Measurements from ENCODE around the gene SLC35F3. TPM values are rescaled to one million over a fixed set of nuclear protein-coding genes. Genes with fewer than 3 reads are reported as not detected.

The SLC35F3 gene
- total RNA-seq, 4 donors from 2014 or later = 1.7 TPM; not detected in 3

DNA sequence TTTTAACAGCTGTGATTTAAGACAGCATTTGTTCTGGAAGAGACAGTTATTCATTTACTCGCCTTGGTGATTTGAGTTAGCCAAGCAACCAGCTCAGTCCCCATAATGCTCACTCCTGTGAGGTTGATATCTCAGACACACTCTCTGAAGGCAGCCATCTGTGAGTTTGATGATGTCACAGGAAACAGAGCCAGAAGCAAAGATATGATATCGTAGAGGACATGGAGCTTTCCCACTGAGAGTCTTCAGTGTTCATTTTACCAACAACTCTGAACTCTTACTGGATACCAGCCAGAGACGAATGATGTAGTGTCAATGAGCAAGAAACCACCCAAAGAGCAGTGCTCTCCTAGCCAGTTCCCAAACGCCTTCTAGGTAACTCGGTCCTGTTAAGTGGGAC, 219.4 kb downstream of the SLC35F3 start:
- no peak for DNase-seq

DNA sequence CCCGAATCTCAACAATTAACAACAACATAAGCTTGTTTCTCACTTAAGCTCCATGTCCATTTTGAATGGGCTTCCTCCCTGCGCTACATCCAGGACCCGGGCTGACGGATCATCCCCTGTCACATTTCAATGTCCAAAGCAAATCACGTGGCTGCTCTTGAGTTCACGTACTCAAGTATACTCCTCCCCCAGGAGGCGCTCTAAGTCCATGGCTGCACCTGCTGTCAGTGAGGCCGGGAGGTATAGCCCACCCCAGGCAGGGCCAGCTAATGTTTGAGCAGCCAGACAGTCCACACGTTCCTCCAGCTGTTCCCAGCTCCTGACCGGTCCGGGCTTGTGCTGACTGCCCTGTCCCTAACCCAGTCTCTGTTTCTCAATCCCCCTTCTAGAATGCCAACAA, 220.8 kb downstream of the SLC35F3 start:
- Histone ChIP-seq H3K4me1 (no peaks in the 10 kb centered on the region), H3K27me3 (no peaks in the 10 kb centered on the region), H3K27ac (no peak overlapping the region), H3K4me3 (no peak overlapping the region), H3K9me3 (no peaks in the 10 kb centered on the region), H3K36me3 (no peaks in the 10 kb centered on the region)
- no peak for DNase-seq
- TF ChIP-seq, protein P1, sequence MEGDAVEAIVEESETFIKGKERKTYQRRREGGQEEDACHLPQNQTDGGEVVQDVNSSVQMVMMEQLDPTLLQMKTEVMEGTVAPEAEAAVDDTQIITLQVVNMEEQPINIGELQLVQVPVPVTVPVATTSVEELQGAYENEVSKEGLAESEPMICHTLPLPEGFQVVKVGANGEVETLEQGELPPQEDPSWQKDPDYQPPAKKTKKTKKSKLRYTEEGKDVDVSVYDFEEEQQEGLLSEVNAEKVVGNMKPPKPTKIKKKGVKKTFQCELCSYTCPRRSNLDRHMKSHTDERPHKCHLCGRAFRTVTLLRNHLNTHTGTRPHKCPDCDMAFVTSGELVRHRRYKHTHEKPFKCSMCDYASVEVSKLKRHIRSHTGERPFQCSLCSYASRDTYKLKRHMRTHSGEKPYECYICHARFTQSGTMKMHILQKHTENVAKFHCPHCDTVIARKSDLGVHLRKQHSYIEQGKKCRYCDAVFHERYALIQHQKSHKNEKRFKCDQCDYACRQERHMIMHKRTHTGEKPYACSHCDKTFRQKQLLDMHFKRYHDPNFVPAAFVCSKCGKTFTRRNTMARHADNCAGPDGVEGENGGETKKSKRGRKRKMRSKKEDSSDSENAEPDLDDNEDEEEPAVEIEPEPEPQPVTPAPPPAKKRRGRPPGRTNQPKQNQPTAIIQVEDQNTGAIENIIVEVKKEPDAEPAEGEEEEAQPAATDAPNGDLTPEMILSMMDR (IDR thresholded peaks at IDR 0.05) = no peak
- no peak for TF ChIP-seq POLR2A (IDR thresholded peaks at IDR 0.05)

More for the DNA sequence above, 219.4 kb downstream of the SLC35F3 start:
- H3K4me3 ChIP-seq = no peak overlapping the region
- no peak for TF ChIP-seq POLR2A (IDR thresholded peaks at IDR 0.05)
- TF ChIP-seq, protein P1 (IDR thresholded peaks at IDR 0.05) = no peak
- H3K4me1 ChIP-seq = no peaks in the 10 kb centered on the region
- H3K9me3 ChIP-seq = no peaks in the 10 kb centered on the region
- no peaks in the 10 kb centered on the region for H3K36me3 ChIP-seq
- H3K27me3 ChIP-seq = no peaks in the 10 kb centered on the region
- no peak overlapping the region for H3K27ac ChIP-seq

DNA sequence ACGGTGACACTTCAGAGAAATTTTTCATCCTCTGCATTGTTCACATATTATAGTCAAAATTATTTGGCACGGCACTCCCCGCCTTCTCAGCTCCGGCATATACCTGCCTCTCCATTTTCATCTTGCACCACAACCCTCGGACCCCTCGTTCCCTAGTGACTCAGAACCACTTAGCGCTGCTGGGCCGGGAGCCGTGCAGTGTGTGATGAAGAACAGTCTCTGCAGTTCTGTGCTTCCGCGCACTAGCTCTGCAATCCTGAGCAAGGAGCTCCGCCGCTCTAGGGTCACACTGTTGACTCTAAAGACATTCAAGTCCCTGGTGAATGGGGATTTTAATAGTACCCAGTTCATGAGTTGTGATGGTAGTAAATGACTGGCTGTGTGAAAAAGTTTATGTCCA, 221.2 kb downstream of the SLC35F3 start:
- no peak overlapping the region for H3K27ac ChIP-seq
- DNase-seq = no peak
- no peak for TF ChIP-seq POLR2A (IDR thresholded peaks at IDR 0.05)
- TF ChIP-seq, protein P1 (IDR thresholded peaks at IDR 0.05) = no peak
- no peaks in the 10 kb centered on the region for H3K9me3 ChIP-seq
- H3K27me3 ChIP-seq = no peaks in the 10 kb centered on the region
- no peaks in the 10 kb centered on the region for H3K4me1 ChIP-seq
- H3K4me3 ChIP-seq = no peak overlapping the region
- H3K36me3 ChIP-seq = no peaks in the 10 kb centered on the region

DNA sequence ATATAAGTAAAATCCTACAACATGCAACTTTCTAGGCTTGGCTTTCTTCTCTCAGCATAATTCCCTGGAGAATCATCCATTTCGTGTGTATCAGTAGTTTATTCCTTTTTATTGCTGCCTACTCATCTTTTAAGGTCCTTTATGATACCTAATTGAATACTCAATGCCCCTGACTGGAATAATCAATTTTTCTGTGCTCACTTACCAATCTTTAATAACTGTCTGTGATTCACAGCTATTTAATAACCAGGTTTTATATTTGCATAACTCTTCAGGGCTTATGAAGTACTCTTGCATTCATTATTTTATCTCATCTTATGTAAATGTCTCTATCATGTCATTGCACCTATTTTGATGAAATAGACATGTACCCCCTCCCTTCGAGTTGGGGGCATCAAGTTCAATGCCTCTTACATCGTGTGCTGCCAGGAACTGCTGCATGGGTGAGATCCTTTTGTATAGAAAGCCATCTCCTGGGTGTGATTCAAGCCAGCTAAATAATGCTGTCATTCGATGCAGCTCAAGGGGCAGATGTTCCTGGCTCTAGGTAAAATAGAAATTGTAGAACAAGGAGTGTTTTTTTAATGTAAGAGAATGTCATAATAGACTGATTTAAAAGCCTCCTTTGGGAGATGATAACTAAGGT, 222.7 kb downstream of the SLC35F3 start:
- Histone ChIP-seq H3K4me1 (no peaks in the 10 kb centered on the region), H3K27me3 (no peaks in the 10 kb centered on the region), H3K36me3 (no peaks in the 10 kb centered on the region), H3K4me3 (no peak overlapping the region), H3K9me3 (no peaks in the 10 kb centered on the region), H3K27ac (no peak overlapping the region)
- TF ChIP-seq POLR2A (IDR thresholded peaks at IDR 0.05) = no peak
- DNase-seq = no peak

DNA sequence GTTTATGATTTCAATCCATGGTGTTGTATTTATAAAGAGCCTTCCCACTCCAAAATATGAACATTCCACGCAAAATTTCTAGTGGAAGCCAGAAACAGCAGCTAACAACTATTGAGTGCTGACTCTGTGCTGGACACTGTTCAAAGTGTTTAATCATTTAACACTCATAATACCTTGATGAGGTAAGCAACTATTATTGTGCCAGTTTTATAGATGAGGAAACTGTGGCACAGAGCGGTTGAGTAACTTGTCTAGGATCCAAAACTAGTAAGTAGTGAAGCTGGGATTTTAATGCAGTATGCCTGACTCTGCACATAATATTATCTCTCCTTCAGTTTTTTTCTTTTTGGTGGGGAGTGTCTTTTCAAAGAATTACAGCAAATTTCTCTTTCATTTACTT, 228.3 kb downstream of the SLC35F3 start:
- DNase-seq = no peak
- no peaks in the 10 kb centered on the region for H3K9me3 ChIP-seq
- H3K36me3 ChIP-seq = no peaks in the 10 kb centered on the region
- H3K27ac ChIP-seq = no peak overlapping the region
- no peaks in the 10 kb centered on the region for H3K4me1 ChIP-seq
- no peak overlapping the region for H3K4me3 ChIP-seq
- no peaks in the 10 kb centered on the region for H3K27me3 ChIP-seq
- no peak for TF ChIP-seq POLR2A (IDR thresholded peaks at IDR 0.05)
- TF ChIP-seq, protein P1 (IDR thresholded peaks at IDR 0.05) = no peak

DNA sequence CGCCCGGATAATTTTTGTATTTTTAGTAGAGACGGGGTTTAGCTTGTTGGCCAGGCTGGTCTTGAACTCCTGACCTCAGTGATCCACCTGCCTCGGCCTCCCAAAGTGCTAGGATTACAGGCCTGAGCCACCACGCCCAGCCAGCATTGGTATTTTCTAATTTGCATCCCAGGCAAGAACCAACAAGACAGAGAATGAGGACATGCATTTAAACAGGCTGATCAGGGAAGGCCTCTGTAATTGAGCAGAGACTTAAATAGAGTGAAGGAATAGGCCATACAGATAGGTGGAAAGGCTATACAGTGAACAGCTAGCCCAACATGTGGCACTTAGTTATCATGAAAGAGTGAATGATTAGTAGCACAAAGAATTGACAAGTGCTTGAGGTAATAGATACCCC, 230.4 kb downstream of the SLC35F3 start:
- H3K9me3 ChIP-seq = no peaks in the 10 kb centered on the region
- no peaks in the 10 kb centered on the region for H3K36me3 ChIP-seq
- no peaks in the 10 kb centered on the region for H3K4me1 ChIP-seq
- H3K27ac ChIP-seq = no peak overlapping the region
- TF ChIP-seq, protein P1 (IDR thresholded peaks at IDR 0.05) = no peak
- no peak for TF ChIP-seq POLR2A (IDR thresholded peaks at IDR 0.05)
- H3K27me3 ChIP-seq = no peaks in the 10 kb centered on the region
- H3K4me3 ChIP-seq = no peak overlapping the region
- no peak for DNase-seq

All from Peyer's patch (tissue), 4 donors.